GM21390 (cell line): ENCODE measurements around the gene PCP4.

Experiments
- ATAC-seq: cut with Tn5 transposase; IDR thresholded peaks from one replicate; pipeline ENCODE4 v1.9.1; 2021; ENCODE audit not compliant: unreplicated experiment

PCP4 gene

GRCh38 chr21:39867198-39867650 lies at the start of gene PCP4:
PCP4 (plus strand) TSS chr21:39867438; CDS start chr21:39867502, 64 bp downstream.
- ATAC-seq: no peak

- no peak for ATAC-seq
Measured at GRCh38 chr21:39818557-39818956, 48.7 kb upstream of the PCP4 start.

- ATAC-seq: no peak
Measured at GRCh38 chr21:39822042-39822441, 45.2 kb upstream of the PCP4 start.

- no peak for ATAC-seq
Measured at GRCh38 chr21:39825250-39825649, 42.0 kb upstream of the PCP4 start.

- no peak for ATAC-seq
Measured at GRCh38 chr21:39834543-39834942, 32.7 kb upstream of the PCP4 start.

GRCh38 chr21:39837861-39838359 lies 29.3 kb upstream of the PCP4 start:
- no peak for ATAC-seq

- no peak for ATAC-seq
Measured at GRCh38 chr21:39840373-39841097, 26.7 kb upstream of the PCP4 start.

GRCh38 chr21:39842741-39843459 lies 24.3 kb upstream of the PCP4 start:
- ATAC-seq: no peak

- no peak for ATAC-seq
Measured at GRCh38 chr21:39843483-39843882, 23.8 kb upstream of the PCP4 start.

- no peak for ATAC-seq
Measured at GRCh38 chr21:39843916-39844315, 23.3 kb upstream of the PCP4 start.

- no peak for ATAC-seq
Measured at GRCh38 chr21:39845571-39846130, 21.6 kb upstream of the PCP4 start.

- ATAC-seq: no peak
Measured at GRCh38 chr21:39847877-39848276, 19.4 kb upstream of the PCP4 start.

GRCh38 chr21:39849014-39849655 lies 18.1 kb upstream of the PCP4 start:
- ATAC-seq: no peak

GRCh38 chr21:39850333-39850732 lies 16.9 kb upstream of the PCP4 start:
- ATAC-seq: no peak

GRCh38 chr21:39851002-39851618 lies 16.1 kb upstream of the PCP4 start:
- ATAC-seq: no peak

GRCh38 chr21:39852021-39852721 lies 15.1 kb upstream of the PCP4 start:
- no peak for ATAC-seq

GRCh38 chr21:39852726-39853500 lies 14.3 kb upstream of the PCP4 start:
- no peak for ATAC-seq

- no peak for ATAC-seq
Measured at GRCh38 chr21:39854572-39854971, 12.7 kb upstream of the PCP4 start.

GRCh38 chr21:39855595-39855994 lies 11.6 kb upstream of the PCP4 start:
- ATAC-seq: no peak

- no peak for ATAC-seq
Measured at GRCh38 chr21:39860600-39860999, 6.6 kb upstream of the PCP4 start.
